Adrenal gland (tissue), 5 donors: ENCODE results near the gene BOK.

ENCODE experiments used
- POLR2A ChIP-seq, 2 donors: fragments of 450-650 bp; IDR thresholded peaks; one replicate each; pipeline ENCODE4 v1.6.1; 2017; ENCODE audit warnings: antibody characterized with exemption in 2 of 2, mild to moderate bottlenecking in 2 of 2, moderate library complexity in 1 of 2
- TF ChIP-seq, protein P1 (sequence below), 6 experiments: fragments of 450-650 bp in 4 of 6; fragments of 200-600 bp in 2 of 6; sonication (generic) in 1 of 6; IDR thresholded peaks; 1 replicate in 5 of 6; 2 replicates in 1 of 6; pipeline versions ENCODE4 v1.5.1 to v1.8.0; 2016 to 2021; ENCODE audit warnings: antibody characterized with exemption in 6 of 6, mild to moderate bottlenecking in 2 of 6, moderate library complexity in 1 of 6
- donor health status: DM: no; HTN: no; CAD: no.

DNA sequence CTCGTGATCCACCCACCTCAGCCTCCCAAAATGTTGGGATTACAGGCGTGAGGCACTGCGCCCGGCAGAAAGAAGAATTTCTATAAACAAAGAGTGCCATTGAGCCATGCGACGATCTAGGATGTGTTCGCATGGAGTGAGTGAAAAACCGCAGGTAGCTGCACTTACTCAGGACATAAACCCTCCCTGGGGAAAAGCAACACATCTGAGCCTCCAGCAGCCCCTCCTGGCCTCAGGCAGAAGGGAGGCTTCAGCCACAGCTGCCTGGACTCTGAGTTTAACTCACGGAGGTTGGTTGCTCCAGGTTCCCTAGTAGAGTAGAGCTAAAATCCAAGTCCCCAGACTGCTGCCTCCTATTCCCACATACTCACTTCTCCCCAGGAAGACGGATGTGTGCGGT lies 38.9 kb upstream of the BOK start:
- TF ChIP-seq, protein P1, sequence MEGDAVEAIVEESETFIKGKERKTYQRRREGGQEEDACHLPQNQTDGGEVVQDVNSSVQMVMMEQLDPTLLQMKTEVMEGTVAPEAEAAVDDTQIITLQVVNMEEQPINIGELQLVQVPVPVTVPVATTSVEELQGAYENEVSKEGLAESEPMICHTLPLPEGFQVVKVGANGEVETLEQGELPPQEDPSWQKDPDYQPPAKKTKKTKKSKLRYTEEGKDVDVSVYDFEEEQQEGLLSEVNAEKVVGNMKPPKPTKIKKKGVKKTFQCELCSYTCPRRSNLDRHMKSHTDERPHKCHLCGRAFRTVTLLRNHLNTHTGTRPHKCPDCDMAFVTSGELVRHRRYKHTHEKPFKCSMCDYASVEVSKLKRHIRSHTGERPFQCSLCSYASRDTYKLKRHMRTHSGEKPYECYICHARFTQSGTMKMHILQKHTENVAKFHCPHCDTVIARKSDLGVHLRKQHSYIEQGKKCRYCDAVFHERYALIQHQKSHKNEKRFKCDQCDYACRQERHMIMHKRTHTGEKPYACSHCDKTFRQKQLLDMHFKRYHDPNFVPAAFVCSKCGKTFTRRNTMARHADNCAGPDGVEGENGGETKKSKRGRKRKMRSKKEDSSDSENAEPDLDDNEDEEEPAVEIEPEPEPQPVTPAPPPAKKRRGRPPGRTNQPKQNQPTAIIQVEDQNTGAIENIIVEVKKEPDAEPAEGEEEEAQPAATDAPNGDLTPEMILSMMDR (IDR thresholded peaks at IDR 0.05): no peak
- TF ChIP-seq POLR2A (IDR thresholded peaks at IDR 0.05): no peak
